Hepatocyte (in vitro differentiated cells): ENCODE data around the gene RPS15.

Experiments
- EZH2phosphoT487 ChIP-seq: fragments of 200-600 bp; sonication (generic); IDR thresholded peaks from one replicate; pipeline ENCODE4 v1.6.1; 2018; ENCODE audit warnings: antibody characterized with exemption, mild to moderate bottlenecking, low read depth, moderate library complexity; ENCODE audit not compliant: unreplicated experiment, severe bottlenecking
- TF ChIP-seq, protein P1 (sequence below): fragments of 200-600 bp; sonication (generic); IDR thresholded peaks from 2 replicates; pipeline ENCODE4 v1.5.1; 2016; ENCODE audit warnings: antibody characterized with exemption, mild to moderate bottlenecking; ENCODE audit not compliant: poor library complexity

DNA sequence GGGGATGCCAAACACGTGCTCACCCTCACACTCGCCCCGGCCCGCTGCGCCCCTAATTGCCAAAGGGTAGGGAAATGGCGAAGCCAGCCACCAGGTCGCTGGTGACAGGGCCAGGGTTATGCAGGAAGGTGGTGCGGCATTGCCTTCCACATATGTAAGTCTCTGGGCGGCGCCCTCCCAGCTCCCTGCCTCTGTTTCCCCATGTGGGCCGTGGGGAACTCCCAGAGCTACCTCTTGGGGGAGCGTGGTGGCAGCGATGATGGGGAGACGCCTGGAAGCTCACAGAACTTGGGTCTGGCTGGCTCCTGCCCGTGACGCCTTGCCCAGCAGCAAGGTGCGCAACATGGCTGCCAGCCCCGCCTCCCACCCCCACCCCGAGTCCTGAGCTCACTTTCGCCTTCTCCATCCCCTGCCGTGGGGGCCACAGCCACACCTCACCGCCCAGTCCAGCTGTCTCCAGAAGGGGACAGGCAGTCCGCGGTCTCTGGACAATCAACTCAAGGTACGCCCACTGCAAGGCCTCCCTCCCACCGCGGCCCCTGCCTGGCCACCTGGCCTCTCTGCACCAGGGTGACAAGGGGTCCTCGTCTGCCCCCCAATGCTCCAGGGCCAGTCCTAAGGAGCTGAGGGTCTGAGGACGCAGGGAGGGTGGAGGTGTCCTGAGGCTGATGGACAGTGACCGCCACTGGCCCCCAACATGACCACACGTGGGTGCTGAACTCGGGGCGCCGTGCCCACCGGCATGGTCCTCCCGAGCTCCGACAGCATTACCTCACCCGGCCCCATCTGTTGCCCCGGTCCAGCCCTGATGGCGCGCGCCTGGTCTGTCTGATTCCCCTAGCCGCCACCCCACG, 34.3 kb downstream of the RPS15 start:
- TF ChIP-seq, protein P1, sequence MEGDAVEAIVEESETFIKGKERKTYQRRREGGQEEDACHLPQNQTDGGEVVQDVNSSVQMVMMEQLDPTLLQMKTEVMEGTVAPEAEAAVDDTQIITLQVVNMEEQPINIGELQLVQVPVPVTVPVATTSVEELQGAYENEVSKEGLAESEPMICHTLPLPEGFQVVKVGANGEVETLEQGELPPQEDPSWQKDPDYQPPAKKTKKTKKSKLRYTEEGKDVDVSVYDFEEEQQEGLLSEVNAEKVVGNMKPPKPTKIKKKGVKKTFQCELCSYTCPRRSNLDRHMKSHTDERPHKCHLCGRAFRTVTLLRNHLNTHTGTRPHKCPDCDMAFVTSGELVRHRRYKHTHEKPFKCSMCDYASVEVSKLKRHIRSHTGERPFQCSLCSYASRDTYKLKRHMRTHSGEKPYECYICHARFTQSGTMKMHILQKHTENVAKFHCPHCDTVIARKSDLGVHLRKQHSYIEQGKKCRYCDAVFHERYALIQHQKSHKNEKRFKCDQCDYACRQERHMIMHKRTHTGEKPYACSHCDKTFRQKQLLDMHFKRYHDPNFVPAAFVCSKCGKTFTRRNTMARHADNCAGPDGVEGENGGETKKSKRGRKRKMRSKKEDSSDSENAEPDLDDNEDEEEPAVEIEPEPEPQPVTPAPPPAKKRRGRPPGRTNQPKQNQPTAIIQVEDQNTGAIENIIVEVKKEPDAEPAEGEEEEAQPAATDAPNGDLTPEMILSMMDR, result no peak
- no peak for TF ChIP-seq EZH2phosphoT487
